HG03432 (cell line): ENCODE data around the gene FOXL1.

ENCODE experiments used
- ATAC-seq: cut with Tn5 transposase; IDR thresholded peaks from one replicate; pipeline ENCODE4 v1.9.1; 2021; ENCODE audit warnings: mild to moderate bottlenecking, moderate library complexity; ENCODE audit not compliant: unreplicated experiment

FOXL1 gene

DNA sequence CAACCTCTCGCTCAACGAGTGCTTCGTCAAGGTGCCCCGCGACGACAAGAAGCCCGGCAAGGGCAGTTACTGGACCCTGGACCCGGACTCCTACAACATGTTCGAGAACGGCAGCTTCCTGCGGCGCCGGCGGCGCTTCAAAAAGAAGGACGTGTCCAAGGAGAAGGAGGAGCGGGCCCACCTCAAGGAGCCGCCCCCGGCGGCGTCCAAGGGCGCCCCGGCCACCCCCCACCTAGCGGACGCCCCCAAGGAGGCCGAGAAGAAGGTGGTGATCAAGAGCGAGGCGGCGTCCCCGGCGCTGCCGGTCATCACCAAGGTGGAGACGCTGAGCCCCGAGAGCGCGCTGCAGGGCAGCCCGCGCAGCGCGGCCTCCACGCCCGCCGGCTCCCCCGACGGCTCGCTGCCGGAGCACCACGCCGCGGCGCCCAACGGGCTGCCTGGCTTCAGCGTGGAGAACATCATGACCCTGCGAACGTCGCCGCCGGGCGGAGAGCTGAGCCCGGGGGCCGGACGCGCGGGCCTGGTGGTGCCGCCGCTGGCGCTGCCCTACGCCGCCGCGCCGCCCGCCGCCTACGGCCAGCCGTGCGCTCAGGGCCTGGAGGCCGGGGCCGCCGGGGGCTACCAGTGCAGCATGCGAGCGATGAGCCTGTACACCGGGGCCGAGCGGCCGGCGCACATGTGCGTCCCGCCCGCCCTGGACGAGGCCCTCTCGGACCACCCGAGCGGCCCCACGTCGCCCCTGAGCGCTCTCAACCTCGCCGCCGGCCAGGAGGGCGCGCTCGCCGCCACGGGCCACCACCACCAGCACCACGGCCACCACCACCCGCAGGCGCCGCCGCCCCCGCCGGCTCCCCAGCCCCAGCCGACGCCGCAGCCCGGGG, 10.4 kb upstream of the FOXL1 start:
- ATAC-seq = no peak

DNA sequence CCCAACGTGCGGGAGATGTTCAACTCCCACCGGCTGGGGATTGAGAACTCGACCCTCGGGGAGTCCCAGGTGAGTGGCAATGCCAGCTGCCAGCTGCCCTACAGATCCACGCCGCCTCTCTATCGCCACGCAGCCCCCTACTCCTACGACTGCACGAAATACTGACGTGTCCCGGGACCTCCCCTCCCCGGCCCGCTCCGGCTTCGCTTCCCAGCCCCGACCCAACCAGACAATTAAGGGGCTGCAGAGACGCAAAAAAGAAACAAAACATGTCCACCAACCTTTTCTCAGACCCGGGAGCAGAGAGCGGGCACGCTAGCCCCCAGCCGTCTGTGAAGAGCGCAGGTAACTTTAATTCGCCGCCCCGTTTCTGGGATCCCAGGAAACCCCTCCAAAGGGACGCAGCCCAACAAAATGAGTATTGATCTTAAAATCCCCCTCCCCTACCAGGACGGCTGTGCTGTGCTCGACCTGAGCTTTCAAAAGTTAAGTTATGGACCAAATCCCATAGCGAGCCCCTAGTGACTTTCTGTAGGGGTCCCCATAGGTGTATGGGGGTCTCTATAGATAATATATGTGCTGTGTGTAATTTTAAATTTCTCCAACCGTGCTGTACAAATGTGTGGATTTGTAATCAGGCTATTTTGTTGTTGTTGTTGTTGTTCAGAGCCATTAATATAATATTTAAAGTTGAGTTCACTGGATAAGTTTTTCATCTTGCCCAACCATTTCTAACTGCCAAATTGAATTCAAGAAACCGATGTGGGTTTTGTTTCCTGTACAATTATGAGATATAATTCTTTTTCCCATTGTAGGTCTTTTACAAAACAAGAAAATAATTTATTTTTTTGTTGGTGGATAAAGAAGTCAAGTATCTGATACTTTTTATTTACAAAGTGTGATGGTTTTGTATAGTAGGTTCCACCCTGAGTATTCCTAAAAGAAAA, 9.4 kb upstream of the FOXL1 start:
- no peak for ATAC-seq

DNA sequence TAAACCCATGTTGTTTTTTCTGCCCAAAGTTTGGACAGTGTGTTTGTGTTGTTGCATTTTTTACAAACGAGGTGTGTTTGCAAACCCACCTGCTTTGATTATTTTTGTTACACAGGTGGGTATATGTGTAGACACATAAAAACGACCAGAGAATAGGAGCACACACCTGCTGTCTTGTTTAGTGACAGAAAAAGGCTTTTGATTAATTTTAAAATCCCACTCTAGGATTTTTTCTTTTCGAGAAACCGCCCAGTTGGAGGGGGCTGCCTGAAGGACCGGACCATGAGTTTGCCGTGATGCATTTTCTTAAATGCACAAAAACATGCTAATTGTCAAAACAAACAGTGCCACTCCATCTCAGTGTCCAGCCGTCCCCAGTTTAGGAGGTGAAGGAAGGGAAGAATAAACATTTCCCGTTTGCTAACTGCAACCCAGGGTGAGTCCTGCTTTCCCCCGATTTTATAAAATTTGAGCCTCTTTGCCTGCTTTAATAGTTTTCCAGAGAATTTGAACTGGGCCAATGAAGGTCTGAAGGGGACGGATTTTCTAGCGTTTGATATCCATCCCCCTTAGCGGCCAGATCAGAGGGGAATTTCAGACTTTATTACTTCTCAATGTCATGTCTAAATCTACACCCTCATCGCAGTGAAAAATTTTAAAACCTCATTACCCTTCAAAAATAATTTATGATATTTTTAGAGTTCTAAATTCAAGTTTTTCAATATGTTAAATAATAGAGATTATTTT, 8.5 kb upstream of the FOXL1 start:
- no peak for ATAC-seq

DNA sequence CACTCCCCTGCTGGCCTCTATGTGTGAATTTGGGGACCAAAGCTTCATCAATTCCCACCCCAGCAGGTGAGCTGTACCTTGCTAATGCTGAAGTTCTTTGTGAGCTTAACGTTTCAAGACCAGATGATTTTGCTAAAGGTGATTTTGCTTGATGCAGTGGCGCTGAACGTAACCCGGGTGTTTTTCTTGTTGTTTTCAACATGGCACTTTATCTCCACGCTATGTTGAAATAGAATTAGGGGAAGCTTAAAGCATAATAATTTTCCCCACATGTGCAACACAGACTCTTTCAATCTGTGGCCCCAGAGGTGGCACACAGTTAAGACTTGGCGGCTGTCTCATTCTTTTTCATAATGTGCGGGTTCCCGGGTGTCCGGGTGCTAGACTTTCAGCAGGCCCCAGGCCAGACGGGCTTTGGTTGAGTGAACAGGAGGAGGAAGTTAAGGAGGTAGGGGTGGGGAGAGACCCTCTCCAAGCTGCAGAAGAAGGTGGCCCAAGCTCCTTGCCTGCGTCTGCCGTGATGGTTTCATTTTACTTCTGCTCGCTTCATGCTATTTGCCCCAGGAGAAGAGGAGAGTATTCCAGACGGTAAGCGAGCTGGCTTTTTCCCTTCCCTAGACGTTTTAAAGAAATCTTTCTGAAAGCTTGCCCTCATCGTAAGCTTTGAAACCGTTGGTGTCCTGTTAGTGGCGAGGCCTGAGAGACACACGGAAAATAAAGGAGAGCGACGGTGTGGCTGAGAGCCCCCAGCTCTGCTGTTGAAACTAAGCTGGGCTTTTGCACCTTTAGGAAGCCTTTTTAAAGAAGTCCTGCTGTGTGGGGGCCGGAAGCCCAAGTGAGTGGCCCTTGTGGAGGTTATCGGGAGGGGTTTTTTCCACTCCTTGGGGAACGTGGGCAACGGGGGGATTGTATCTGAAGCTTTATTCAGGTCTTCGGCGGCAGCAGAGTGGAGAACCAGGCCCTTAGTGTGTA, 7.5 kb upstream of the FOXL1 start:
- ATAC-seq = no peak

DNA sequence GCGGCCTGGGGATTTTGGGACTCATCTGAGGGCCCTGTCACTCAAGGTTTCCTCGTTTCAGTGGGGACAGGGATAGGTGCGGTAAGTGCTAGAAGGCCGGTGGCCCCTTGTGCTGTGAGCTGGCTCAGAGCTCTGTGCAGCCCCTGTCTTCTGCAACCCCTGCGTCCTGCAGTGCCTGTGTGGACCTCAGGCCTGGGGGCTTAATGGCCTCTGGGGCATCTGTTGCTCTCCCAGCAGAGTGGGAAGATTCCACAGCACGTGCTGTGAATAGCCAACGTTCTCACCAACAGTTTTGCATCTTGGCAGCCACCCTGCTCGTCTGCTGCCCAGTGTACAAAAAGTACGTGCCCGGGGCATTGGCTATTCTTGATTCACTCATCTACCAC, 6.8 kb upstream of the FOXL1 start:
- ATAC-seq = no peak

DNA sequence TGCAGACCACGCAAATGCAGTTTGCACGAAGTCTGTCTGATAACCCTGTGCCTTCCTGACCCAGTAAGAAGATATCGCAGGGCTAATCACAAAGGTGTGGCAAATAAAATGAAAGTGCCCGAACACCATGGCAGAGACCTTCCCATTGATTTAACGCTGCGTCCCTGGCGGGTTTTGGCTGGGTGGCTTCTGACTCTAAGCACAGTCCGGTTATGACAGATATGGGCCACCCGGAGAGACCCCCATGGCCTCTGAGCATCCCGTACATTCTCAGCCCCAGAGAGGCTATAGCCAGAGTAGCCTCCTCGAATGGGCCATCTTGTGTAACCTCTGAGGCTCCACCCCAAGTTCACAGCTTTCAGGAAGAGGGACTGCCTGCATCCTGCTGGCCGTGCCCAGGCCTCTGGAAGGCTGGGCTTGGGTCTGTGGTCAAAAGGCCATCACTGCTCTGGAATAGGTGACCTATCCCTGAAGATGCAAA, 6.3 kb upstream of the FOXL1 start:
- ATAC-seq = no peak

DNA sequence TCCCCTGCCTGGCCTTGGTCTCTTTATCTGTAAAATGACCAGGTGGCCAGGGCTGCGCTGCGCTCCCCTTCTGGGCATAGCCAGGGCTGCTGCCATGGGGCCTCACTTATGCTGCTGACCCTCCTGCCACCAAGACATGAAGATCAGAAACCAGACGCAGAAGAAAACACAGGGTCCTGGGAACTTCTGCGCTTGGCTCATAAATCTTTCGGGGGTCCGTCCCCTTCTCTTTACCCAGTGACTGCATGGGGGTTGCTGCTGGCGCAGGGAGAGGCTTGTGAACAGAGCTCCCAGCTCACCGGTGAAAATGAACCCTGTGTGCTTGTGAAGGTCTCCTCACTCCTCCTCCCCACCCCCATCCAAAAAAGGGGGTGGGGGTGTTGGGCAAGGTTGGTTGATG, 5.7 kb upstream of the FOXL1 start:
- no peak for ATAC-seq

DNA sequence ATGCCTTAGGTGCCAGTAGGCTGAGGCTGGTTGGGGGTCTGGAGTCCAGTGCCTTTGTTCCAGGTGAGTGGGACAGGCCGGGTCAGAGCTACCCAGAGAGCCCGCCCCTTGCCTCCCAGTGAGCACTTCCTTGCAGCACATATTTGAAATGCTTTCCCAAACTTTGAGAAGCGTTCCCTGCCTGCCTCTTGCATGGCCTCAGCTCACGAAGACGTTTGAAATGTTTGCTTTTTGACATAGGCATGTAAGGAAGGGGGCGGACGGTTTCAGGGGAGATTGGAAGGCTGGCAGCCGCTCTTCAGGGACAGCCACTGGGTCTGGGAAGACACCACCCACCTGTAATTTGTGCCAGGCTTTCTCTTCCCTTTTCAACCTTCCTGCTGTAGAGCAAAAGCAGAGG, 5.1 kb upstream of the FOXL1 start:
- ATAC-seq = no peak

DNA sequence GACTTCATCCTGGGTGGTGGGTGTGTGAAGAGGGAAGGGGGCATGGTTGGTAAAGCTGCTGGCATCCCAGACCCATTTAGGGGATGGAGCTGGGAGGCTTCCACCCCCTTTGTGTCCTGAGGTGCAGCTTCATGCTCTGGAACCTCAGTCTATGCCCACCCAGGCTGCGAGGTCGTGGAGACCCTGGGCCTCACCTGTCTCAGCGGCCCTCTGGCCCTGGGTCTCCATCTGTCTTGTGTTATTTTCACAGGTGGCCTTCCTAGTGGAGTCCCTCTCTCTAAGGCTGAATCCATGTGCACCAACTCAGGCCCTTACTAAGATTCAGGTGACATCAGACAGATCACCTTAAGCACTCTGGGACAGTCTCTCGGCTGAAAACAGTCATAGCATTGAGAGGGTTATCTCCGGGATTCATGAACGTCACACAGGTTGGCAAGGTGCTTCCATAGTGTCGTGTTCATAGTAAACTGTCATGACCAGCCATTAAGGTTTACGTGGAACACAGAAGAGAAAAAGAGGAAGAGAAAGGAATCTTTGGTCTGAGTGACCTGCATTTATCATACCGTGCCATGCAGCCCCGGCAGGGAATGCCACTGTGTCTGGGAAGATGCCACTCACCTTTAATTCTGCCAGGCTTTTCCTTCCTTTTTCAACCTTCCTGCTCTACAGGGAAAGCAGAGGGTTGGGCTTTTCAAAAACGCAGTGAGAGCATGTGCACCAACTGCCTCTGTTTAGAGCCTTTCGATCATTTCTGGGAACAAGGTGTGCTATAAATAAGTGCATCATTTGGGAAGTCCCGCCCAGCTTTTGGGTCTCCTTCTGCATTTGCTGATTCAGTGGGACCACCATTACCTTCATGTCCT, 4.5 kb upstream of the FOXL1 start:
- no peak for ATAC-seq

DNA sequence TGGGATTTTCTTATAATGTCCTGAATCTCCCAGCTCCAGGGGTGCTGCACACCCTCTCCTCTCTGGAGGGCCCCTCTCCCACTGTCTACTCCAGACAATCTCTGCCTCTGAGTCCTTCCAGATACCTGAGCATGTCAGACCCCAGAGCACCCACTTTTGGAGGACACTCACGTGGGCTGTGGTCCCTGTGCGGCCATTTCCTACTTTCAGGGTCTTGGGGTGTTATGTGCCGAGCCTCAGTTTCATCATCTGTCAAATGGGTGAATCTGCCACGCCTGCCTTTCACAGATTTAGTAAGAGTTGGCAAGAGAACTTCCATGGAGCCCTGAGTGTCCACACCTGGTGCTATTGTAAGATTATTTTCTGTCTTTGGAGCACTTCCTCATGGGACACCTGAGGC, 3.7 kb upstream of the FOXL1 start:
- ATAC-seq = no peak

DNA sequence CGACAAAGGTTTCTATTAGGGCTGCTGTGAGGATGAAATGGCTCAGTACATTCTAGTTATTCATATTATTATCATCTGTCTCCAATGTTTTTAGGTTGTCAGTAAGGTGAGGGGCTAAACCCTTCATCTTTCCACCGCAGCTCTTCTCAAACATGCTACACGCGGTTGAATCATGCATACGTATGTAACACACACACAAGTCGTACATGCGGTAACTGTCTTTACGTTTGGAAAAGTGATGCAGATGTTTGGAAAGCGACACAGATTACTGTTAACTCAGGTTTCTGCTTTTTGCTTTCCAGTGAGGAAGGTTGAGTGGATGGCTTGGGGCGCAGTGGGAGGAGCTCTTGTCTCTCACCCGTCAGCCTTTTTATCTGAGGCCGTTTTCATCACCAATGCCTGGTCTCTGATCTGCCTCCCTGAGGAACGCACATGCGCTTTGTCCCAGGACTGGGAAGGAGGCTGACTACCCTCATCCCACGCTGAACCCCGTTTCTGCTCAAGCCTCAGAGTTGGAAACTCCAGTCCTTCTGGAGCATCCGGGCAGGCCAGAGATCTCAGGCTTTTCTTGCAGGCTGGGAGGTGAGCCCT, 3.2 kb upstream of the FOXL1 start:
- no peak for ATAC-seq

DNA sequence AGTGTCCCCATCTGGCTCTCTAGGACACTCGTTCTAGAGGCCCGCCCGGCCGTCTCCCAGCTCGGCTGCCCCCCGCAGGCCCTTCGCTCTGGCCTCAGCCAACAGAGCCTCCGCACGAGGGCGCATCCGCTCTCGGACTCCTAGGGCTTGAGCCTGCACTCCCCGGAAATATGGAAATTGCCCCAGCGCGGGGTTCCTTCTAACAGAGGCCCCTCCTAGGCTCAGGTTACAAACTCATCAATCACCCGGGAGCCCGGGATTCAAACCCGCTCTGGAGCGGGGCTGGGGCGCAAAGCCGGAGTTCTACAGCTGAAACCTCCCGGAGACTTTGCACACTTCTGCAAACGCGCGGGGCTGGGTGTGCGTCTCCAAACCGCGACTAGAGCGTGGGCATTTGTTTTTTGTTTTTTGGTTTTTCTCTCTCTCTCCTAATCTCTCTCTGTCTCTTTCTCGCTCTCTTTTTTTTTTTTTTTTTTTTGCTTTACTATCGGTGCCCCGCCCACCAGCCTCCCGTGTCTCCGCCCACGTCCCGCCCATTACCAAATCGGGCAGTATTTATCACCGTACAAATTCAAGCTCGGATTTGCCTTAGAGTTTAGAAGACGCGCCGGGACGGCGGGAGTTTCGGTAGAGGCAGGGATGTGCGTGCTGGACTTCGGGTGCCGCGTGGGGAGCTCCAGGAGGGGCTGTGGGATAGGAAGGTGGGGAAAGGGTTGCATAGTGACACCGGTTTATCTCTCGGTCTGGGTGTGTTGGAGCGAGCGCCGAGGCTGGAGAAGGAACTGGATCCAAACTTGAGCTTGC, 2.4 kb upstream of the FOXL1 start:
- no peak for ATAC-seq

DNA sequence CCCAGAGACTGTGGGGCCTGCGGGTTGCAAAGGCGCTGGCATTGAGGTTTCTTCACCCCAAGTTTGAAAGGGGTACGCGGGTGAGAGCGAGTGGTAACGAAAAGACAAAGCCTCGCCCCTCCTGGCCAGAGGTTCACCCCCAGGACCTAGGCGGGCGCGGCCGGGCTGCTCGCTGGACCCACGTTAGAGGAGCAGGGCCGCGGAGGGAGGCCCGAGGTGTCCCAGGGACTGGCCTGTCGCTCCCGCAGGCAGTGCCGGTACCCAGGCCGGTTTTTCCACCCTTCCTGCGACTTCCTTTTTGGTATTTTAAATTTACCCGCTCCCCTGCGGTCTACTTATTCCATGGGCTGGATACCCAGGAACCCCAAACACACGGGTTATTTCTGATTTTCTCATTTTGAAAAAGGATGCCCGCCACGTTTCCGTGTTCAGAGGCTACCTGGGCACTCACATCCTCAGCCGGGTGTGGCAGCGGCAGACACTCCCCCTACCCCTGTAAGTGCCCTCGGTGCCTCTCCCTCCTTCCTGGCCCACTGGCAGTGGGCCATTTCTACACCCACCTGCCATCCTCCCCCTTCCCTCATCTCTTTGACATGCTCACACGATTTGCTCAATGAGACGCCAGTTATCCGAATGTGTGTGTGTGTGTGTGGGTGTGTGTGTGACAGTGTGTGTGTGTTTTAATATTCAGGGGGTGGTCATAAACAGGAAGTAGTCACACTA, 1.6 kb upstream of the FOXL1 start:
- no peak for ATAC-seq

DNA sequence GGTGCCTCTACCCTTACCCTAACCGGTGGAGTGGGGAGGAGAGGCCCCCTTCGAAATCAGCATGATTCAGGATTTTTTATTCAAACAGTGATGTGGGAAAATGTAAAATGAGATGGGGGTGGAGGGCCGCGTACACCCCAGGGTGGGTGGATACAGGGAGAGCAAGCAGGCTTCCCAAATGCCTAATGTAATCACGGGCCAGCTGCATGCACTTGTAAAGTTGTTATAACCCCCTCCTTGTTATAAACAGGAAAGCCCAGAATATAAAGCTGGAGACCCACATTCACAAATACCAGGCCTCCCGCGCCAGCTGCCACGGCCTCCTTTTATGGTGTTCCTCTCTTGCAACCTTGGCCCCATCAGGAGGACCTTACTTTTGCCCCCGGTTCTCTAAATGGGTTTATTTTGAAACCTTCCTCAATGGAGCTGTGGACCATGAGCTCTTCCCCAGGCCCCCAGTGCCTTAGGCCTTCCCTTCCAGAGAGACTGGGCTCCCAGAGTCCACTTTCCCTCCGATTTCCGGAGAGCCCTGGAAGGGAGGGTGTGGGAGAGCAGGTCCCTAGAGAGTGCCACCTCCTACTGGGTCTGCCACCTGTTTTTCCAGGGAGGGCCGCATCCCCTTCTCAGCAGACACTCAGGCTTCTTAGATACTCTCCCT, 906 bp upstream of the FOXL1 start:
- no peak for ATAC-seq

DNA sequence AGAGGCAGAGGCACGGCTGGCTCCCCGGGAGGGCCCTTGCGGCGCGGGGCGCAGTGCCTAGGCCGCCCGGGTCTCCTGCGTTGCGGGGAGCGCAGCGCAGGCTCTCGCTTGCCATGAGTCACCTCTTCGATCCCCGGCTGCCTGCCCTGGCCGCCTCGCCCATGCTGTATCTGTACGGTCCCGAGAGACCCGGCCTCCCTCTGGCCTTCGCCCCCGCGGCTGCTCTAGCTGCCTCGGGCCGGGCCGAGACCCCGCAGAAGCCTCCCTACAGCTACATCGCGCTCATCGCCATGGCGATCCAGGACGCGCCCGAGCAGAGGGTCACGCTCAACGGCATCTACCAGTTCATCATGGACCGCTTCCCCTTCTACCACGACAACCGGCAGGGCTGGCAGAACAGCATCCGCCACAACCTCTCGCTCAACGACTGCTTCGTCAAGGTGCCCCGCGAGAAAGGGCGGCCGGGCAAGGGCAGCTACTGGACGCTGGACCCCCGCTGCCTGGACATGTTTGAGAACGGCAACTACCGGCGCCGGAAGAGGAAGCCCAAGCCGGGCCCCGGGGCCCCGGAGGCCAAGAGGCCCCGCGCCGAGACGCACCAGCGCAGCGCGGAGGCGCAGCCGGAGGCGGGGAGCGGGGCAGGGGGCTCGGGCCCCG, 390 bp downstream of the FOXL1 start:
- ATAC-seq = no peak
